Astrocyte of the cerebellum (primary cell): ENCODE results near the gene ATP6V1G2.

ENCODE experiments used
- DNase-seq: peaks from one replicate; pipeline ENCODE4 v3.0.0-alpha.2; 2011; ENCODE audit warnings: low read depth
- H3K4me3 ChIP-seq: 2 replicates; pipeline ENCODE4 v1.5.1; 2011; ENCODE audit warnings: mild to moderate bottlenecking, low read depth, low read length, moderate library complexity
- in situ Hi-C: cut with HindIII; loops from 2 replicates; pipeline ENCODE4 v1.10.0; 2017; ENCODE audit warnings: low sequenced_read_pairs
- TF ChIP-seq, protein P1 (sequence below): IDR thresholded peaks from 2 replicates; pipeline ENCODE4 v1.5.1; 2012; ENCODE audit warnings: low read length, low read depth, moderate library complexity, mild to moderate bottlenecking; ENCODE audit errors: missing control alignments

Gene ATP6V1G2

DNA sequence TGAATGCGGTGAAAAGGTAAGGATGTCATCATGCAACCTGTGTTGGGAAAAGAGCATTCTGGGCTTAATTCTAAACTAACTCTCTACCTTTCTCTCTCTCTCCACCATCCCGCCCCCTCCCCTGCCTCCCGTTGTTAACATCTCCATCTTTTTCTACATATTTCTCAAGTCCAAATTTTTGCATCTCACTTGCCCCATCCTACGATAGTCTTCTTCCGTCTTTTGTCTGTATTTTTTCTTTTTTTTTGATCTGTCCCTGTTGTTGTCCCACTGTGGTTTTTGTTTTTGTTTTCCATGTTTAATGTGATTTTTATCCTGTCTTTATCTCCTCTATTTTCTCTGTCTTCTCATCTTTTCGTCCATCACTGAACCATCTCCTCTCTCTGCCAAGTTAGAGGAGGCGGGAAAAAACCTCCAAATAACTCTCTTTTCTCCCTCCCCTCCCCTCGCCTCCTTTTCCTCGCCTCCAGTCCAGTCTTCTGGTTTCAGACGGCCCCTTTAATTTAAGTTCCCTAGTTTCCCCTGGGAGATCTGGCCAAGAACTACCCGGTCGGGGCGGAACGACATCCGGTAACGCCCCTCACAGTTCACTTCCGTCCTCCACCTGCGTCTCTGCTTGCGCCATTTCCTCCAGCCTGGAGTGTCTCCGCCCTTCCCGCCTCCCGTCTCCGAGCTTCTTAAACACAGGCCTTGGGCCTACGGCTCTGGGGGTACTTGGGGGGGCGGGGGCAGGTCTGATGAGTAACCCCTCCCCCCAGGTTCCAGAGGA, 734 bp upstream of the ATP6V1G2 start, which contains the start of gene NFKBIL1:
Gene NFKBIL1, plus strand, starts transcription at position 651 of the 769 bp plus-strand sequence. Its CDS starts 87 bp downstream, at position 738.
- peak within 1 kb of the TSS; percentile 54 for H3K4me3 ChIP-seq
- TF ChIP-seq, protein P1, sequence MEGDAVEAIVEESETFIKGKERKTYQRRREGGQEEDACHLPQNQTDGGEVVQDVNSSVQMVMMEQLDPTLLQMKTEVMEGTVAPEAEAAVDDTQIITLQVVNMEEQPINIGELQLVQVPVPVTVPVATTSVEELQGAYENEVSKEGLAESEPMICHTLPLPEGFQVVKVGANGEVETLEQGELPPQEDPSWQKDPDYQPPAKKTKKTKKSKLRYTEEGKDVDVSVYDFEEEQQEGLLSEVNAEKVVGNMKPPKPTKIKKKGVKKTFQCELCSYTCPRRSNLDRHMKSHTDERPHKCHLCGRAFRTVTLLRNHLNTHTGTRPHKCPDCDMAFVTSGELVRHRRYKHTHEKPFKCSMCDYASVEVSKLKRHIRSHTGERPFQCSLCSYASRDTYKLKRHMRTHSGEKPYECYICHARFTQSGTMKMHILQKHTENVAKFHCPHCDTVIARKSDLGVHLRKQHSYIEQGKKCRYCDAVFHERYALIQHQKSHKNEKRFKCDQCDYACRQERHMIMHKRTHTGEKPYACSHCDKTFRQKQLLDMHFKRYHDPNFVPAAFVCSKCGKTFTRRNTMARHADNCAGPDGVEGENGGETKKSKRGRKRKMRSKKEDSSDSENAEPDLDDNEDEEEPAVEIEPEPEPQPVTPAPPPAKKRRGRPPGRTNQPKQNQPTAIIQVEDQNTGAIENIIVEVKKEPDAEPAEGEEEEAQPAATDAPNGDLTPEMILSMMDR: no peak
- peak; percentile 95 for DNase-seq
- in situ Hi-C loops: no loop called here

DNA sequence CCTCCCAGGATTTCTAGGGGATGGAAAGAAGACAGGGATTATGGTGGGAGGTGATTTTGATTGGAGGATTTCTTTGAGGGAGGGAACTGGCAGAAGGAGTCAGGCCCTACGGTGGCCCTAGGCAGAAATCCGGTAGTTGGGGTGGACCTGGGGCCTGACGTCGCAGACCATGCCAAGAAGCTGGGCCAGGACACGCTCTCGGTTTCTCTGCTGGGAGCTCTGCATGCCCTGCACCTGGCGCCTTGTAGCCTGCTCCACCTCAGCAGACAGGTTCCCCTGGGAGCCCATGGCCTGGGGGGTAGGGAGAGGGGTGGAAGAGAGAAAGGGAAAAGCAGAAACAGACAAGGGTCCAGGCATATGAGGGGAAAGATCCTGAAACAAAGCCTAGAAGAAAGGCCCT, 1.1 kb downstream of the ATP6V1G2 start:
- H3K4me3 ChIP-seq: peak overlapping the region; percentile 54
- in situ Hi-C loops: no loop called here
- TF ChIP-seq, protein P1: no peak
- no peak for DNase-seq

DNA sequence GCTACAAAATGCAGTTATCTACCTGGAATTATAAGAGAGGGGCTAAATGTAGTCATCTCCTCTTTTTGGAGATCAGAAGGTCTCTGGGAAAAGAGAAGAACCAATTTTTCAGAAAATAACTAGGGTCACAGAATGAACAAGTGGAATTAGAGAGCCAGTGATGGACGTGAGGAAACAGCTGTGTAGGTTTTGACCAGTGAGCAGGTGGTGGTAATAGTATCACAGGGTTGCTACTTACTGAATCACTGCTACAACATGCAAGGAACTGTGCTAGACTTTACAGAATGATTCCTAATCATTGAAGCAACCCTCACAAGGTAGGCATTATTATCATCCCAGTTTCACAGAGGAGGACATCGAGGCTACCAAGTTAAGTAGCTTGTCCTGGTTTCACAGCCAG, 1.7 kb downstream of the ATP6V1G2 start:
- no peak for DNase-seq
- in situ Hi-C loops: loop anchor here (5.0 kb wide), 1 partner anchor 73 kb away; the partner anchor contains the start of gene AIF1
- no peak overlapping the region for H3K4me3 ChIP-seq
- TF ChIP-seq, protein P1: no peak

DNA sequence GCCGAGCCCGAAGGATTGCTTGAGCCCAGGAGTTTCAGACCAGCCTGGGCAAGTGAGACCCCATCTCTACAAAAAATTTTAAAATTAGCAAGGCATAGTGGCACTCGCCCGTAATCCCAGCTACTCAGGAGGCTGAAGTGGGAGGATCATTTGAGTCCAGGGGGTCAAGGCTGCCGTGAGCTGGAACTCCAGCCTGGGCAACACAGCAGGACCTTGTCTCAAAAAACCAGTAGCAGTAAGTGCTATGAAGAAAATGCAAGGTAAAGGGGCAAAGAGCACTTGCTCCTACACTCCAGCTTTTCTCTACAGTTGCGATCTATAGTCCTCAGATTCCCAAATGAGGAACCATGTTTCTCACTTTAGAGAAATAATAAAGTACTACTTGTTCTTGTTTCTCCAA, 2.8 kb downstream of the ATP6V1G2 start:
- H3K4me3 ChIP-seq: no peak overlapping the region
- no peak for DNase-seq
- in situ Hi-C loops: loop anchor here (5.0 kb wide), 1 partner anchor 74 kb away; the partner anchor contains the start of gene AIF1
- TF ChIP-seq, protein P1: no peak

DNA sequence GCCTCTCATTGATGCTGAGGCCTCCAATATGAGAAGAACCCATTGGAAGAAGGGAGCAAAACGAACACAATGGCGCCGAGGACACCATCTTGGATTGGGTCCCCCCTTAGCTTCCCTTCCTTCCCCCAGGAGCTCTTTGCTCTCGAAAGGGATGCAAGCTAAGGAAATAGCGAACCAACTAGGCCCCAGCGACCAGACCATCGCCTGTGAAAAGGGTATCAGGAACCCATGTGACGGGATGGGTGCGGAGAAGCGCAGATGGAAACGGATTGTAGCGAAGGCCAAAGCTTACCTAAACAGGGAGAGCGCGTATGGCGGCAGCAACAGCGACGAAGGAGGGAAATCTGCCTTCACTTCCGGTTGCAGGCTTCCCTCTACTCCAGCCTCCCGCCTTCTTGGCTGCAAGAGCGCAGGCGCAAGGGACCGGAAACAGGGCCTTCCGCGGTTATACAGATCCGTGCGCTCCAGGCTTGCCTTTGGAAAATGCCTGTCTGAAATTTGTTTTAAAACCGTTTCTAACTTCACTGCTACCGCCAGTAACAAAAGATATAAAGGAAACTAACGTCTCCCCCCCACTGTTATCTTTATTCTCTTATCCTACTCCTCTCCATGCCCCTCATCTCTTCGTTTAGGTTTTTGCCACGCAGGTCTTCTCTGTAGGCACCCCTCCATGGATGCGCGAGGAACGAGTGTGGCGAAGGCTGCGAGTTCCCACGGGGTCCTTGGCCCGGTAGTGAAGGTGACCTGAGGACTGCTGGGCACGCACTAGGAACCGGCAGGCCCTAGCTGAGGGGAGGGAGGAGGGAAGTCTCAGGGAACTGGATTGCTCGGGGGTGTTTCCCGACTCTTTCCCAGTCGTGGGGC, 4.5 kb downstream of the ATP6V1G2 start, which contains the start of gene DDX39B:
Gene DDX39B, minus strand, starts transcription at position 346 of the 864 bp plus-strand sequence. CDS start 1,471 bp downstream, outside the sequence.
- peak within 1 kb of the TSS; percentile 94 for H3K4me3 ChIP-seq
- in situ Hi-C loops: loop anchor here (5.0 kb wide), 1 partner anchor 75 kb away; the partner anchor contains the start of gene AIF1
- DNase-seq: peak; percentile 95
- TF ChIP-seq, protein P1: no peak

DNA sequence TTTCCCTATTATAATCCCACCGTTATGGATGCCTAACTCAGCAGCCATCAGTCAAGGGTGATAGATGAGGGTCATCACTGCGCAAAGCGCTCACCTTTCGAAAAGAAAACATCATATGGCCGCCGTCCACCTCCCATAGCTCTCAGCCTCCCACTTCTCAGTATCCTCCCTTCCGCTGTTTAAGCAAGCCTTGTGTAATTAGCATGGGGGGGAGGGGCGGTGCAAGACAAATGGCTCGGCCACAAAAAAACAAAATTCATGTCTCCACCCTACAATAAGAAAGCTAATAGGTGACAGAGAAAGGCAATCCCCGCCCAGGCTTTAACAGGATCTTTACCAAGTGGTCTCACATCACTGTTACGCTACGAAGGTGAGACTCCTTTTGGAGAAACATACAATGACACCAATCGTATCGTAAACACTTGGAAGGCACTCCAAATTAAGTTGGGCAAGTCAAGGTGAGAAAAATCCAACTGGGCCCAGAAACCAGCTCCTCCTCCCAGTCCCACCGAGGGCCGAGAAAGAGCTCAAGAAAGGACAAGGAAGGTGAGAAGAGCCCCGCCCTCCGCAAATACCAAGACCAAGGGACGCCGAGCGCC, 5.2 kb downstream of the ATP6V1G2 start:
- in situ Hi-C loops: loop anchor here (5.0 kb wide), 1 partner anchor 76 kb away; the partner anchor contains the start of gene AIF1
- DNase-seq: peak; percentile 15
- TF ChIP-seq, protein P1: no peak
- peak overlapping the region; percentile 94 for H3K4me3 ChIP-seq
